Liver (tissue), 9 donors: Measurements from ENCODE around the gene SMIM1. TPM values are rescaled to one million over a fixed set of nuclear protein-coding genes. Genes with fewer than 3 reads are reported as not detected.

Experiments used
- DNase-seq: peaks from one replicate; pipeline ENCODE4 v3.0.0-alpha.2; 2017; ENCODE audit warnings: low spot score
- H3K27ac ChIP-seq, 2 donors: one replicate each; pipeline ENCODE4 v1.7.0; 2013; ENCODE audit warnings: inconsistent platforms in 2 of 2, low read length in 2 of 2, control low read depth in 1 of 2, low read depth in 1 of 2, mild to moderate bottlenecking in 1 of 2
- H3K27me3 ChIP-seq, 4 donors: one replicate each; pipeline versions ENCODE4 v1.6.1 to v1.7.0; 2013; ENCODE audit warnings: low read length in 3 of 4, inconsistent platforms in 1 of 4, mild to moderate bottlenecking in 1 of 4, moderate library complexity in 1 of 4; ENCODE audit not compliant: control insufficient read depth in 4 of 4, insufficient read depth in 4 of 4
- H3K36me3 ChIP-seq, 4 donors: one replicate each; pipeline versions ENCODE4 v1.6.1 to v1.7.0; 2013; ENCODE audit warnings: low read length in 3 of 4, mild to moderate bottlenecking in 3 of 4, low read depth in 1 of 4, moderate library complexity in 1 of 4; ENCODE audit not compliant: control insufficient read depth in 4 of 4, insufficient read depth in 3 of 4
- H3K4me1 ChIP-seq, 4 donors: one replicate each; pipeline versions ENCODE4 v1.6.1 to v1.7.0; 2013; ENCODE audit warnings: low read length in 3 of 4, mild to moderate bottlenecking in 3 of 4, moderate library complexity in 1 of 4; ENCODE audit not compliant: control insufficient read depth in 4 of 4, insufficient read depth in 4 of 4
- H3K4me3 ChIP-seq, 3 donors: one replicate each; pipeline versions ENCODE4 v1.6.1 to v1.7.0; 2013; ENCODE audit warnings: low read length in 3 of 3, control low read depth in 1 of 3, low read depth in 1 of 3, mild to moderate bottlenecking in 1 of 3
- H3K9ac ChIP-seq, 2 donors: one replicate each; pipeline ENCODE4 v1.7.0; 2013; ENCODE audit warnings: low read length in 2 of 2, mild to moderate bottlenecking in 2 of 2, moderate library complexity in 2 of 2, control low read depth in 1 of 2, low read depth in 1 of 2
- H3K9me3 ChIP-seq, 4 donors: one replicate each; pipeline versions ENCODE4 v1.6.1 to v1.7.0; 2013; ENCODE audit warnings: low read length in 3 of 4; ENCODE audit not compliant: control insufficient read depth in 4 of 4
- CTCF ChIP-seq: fragments of 150-350 bp; IDR thresholded peaks from 2 replicates; pipeline ENCODE4 v1.5.1; 2017; ENCODE audit warnings: improper control_type of control experiment, low read depth, low read length; ENCODE audit not compliant: missing input control
- FOXA1 ChIP-seq: IDR thresholded peaks from 2 replicates; pipeline ENCODE4 v1.6.1; 2016; ENCODE audit warnings: antibody characterized with exemption
- FOXA2 ChIP-seq: IDR thresholded peaks from 2 replicates; pipeline ENCODE4 v1.6.1; 2016; ENCODE audit warnings: antibody characterized with exemption
- GABPA ChIP-seq, 2 donors: IDR thresholded peaks in 1 of 2; conservative IDR thresholded peaks in 1 of 2; 2 replicates each; pipeline ENCODE4 v1.6.1; 2016; ENCODE audit warnings: antibody characterized with exemption in 2 of 2, mild to moderate bottlenecking in 1 of 2, moderate library complexity in 1 of 2
- HNF4A ChIP-seq, 2 donors: conservative IDR thresholded peaks; 2 replicates each; pipeline ENCODE4 v1.6.1; 2016; ENCODE audit warnings: antibody characterized with exemption in 2 of 2, mild to moderate bottlenecking in 2 of 2
- HNF4G ChIP-seq: IDR thresholded peaks from 2 replicates; pipeline ENCODE4 v1.6.1; 2016; ENCODE audit warnings: antibody characterized with exemption
- JUND ChIP-seq, 2 donors: IDR thresholded peaks; 2 replicates each; pipeline ENCODE4 v1.6.1; 2016; ENCODE audit warnings: antibody characterized with exemption in 2 of 2
- MAX ChIP-seq: IDR thresholded peaks from 2 replicates; pipeline ENCODE4 v1.6.1; 2016; ENCODE audit warnings: antibody characterized with exemption
- NR2F2 ChIP-seq: IDR thresholded peaks from 2 replicates; pipeline ENCODE4 v1.6.1; 2016; ENCODE audit warnings: antibody characterized with exemption
- RAD21 ChIP-seq, 2 donors: IDR thresholded peaks; 2 replicates each; pipeline ENCODE4 v1.6.1; 2016; ENCODE audit warnings: antibody characterized with exemption in 2 of 2, mild to moderate bottlenecking in 2 of 2
- REST ChIP-seq: IDR thresholded peaks from 2 replicates; pipeline ENCODE4 v1.6.1; 2016; ENCODE audit warnings: antibody characterized with exemption, mild to moderate bottlenecking
- RXRA ChIP-seq, 2 donors: IDR thresholded peaks; 2 replicates each; pipeline ENCODE4 v1.6.1; 2017 to 2018; ENCODE audit warnings: antibody characterized with exemption in 2 of 2, mild to moderate bottlenecking in 1 of 2
- SP1 ChIP-seq: IDR thresholded peaks from 2 replicates; pipeline ENCODE4 v1.6.1; 2018; ENCODE audit warnings: antibody characterized with exemption, mild to moderate bottlenecking
- TAF1 ChIP-seq: conservative IDR thresholded peaks from 2 replicates; pipeline ENCODE4 v1.6.1; 2016; ENCODE audit warnings: antibody characterized with exemption, mild to moderate bottlenecking
- YY1 ChIP-seq: IDR thresholded peaks from 2 replicates; pipeline ENCODE4 v1.6.1; 2016; ENCODE audit warnings: antibody characterized with exemption, mild to moderate bottlenecking
- ZBTB33 ChIP-seq: IDR thresholded peaks from 2 replicates; pipeline ENCODE4 v1.6.1; 2016; ENCODE audit warnings: antibody characterized with exemption
- WGBS: extraction: QIAGEN DNeasy Blood & Tissue Kit; methylation state at CpG from one replicate; pipeline ENCODE4 v1.1.7; 2013; 5-methylcytosine and 5-hydroxymethylcytosine counted together
- polyA plus RNA-seq, 2 donors: library from polyadenylated mRNA; stranded (reverse) in 1 of 2; unstranded in 1 of 2; fragments of 200-250 nt in 1 of 2; fragments of >200 nt in 1 of 2; fragmentation: Nextera tagmentation in 1 of 2; extraction: Ambion mirVana in 1 of 2; gene quantifications; one replicate each; pipeline versions ENCODE4 v1.2.1 to v1.2.3, GENCODE V29; 2013 to 2015
- total RNA-seq, 2 donors: library from RNA; depleted of rRNA; stranded (reverse); fragments of >200 nt; gene quantifications; one replicate each; pipeline ENCODE4 v1.2.3, GENCODE V29; 2014
- donor health status: healthy.
- donor health status: healthy.
- donor health status: healthy.
- donor health status: healthy.
- donor health status: healthy.

Gene SMIM1
- total and polyA plus RNA-seq, 4 donors, result 1.8 to 82.9 (median 10.3) TPM

GRCh38 chr1:3730543-3731247, 41.9 kb upstream of the SMIM1 start:
- H3K27me3 ChIP-seq, result no peaks in the 10 kb centered on the region
- peaks cover 0 to 1% (median 0%) of the 10 kb centered on the region in 4 donors for H3K36me3 ChIP-seq
- H3K4me1 ChIP-seq, result peaks cover 1 to 14% (median 10%) of the 10 kb centered on the region in 4 donors
- H3K4me3 ChIP-seq, result no peak overlapping the region
- no peaks in the 10 kb centered on the region for H3K9me3 ChIP-seq
- no peak overlapping the region for H3K27ac ChIP-seq
- no peak overlapping the region for H3K9ac ChIP-seq
- TF ChIP-seq YY1 (no peak), NR2F2 (no peak), REST (no peak), HNF4A (conservative IDR thresholded peaks at IDR 0.05) (no peak), JUND (IDR thresholded peaks at IDR 0.05) (no peak), CTCF (no peak), FOXA2 (no peak), GABPA (IDR thresholded peaks at IDR 0.05 in 1 of 2, conservative IDR thresholded peaks at IDR 0.05 in 1 of 2) (no peak), HNF4G (no peak), RAD21 (IDR thresholded peaks at IDR 0.05) (no peak), SP1 (no peak), FOXA1 (no peak), ZBTB33 (no peak)
- WGBS, result 83% methylated on average over 25 of the region's 25 CpGs
- DNase-seq, result no peak

GRCh38 chr1:3731583-3732433, 40.7 kb upstream of the SMIM1 start:
- 70% methylated on average over 25 of the region's 25 CpGs for WGBS
- DNase-seq, result no peak
- no peaks in the 10 kb centered on the region for H3K27me3 ChIP-seq
- no peak for TF ChIP-seq SP1
- no peak for TF ChIP-seq HNF4G
- no peak for TF ChIP-seq ZBTB33
- TF ChIP-seq RAD21 (IDR thresholded peaks at IDR 0.05), result no peak
- no peak for TF ChIP-seq RXRA (IDR thresholded peaks at IDR 0.05)
- TF ChIP-seq CTCF, result no peak
- TF ChIP-seq FOXA1, result no peak
- no peak for TF ChIP-seq YY1
- TF ChIP-seq GABPA (IDR thresholded peaks at IDR 0.05 in 1 of 2, conservative IDR thresholded peaks at IDR 0.05 in 1 of 2), result no peak
- no peak for TF ChIP-seq TAF1
- TF ChIP-seq JUND (IDR thresholded peaks at IDR 0.05), result no peak
- no peak for TF ChIP-seq FOXA2
- no peak for TF ChIP-seq MAX

More at GRCh38 chr1:3731583-3732433, 40.7 kb upstream of the SMIM1 start:
- Histone ChIP-seq H3K36me3 (peaks cover 0 to 10% (median 3%) of the 10 kb centered on the region in 4 donors), H3K27ac (no peak overlapping the region), H3K4me3 (no peak overlapping the region), H3K4me1 (peaks cover 1 to 14% (median 10%) of the 10 kb centered on the region in 4 donors), H3K9me3 (no peaks in the 10 kb centered on the region), H3K9ac (no peak overlapping the region)
